ENCODE data around the gene DNAI1.
A peak's percentile ranks its signal among the peaks of the same experiment; 100 is the strongest.
"Not testable (repeated sequence)": the region's sequence is repeated elsewhere in the genome, so short reads cannot be mapped to it uniquely, and the experiment has no call there.

The DNAI1 gene

DNA sequence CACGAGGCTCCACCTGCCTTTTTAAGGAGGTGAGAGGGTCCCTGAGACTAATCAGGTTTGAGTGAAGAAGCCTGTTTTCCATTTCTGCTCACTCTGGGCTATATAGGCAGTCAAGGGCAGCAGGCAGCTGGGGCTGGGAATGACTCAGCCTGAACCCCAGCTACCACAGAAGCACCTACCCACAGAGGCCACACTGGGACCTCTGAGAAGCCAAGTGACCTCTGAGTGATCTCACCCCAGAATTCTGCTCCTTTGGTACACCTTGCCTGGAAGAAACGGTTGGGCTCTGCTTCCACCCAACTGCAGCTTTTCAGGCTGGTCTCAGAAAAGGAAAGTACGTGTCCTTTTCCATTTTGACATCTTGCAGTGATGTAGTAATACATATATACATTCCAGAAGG, 7.1 kb upstream of the DNAI1 start:
- DNase-seq = no peak

DNA sequence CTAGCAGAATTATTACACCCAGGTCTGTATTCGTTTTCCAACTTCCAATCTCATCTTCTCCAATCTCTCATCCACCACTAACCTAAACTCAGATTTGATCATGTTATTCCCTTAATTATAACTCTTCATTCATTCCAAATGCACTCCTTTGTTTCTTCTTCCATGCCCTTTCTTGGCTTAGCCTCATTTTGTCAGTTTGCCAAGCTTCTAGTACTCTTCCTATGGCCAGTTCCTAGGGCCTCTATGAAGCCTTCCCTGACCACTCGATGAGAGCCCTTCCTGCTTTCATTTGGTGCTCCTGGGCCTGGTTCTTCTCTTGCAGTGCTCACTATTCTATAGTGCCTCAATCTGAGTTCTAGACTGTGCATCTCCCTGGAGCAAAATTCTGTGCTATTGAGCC, 6.0 kb upstream of the DNAI1 start:
- no peak for DNase-seq

GRCh38 chr9:34454571-34455065, 4.0 kb upstream of the DNAI1 start:
- no peak for DNase-seq

GRCh38 chr9:34456151-34456550, 2.5 kb upstream of the DNAI1 start:
- DNase-seq = no peak

DNA sequence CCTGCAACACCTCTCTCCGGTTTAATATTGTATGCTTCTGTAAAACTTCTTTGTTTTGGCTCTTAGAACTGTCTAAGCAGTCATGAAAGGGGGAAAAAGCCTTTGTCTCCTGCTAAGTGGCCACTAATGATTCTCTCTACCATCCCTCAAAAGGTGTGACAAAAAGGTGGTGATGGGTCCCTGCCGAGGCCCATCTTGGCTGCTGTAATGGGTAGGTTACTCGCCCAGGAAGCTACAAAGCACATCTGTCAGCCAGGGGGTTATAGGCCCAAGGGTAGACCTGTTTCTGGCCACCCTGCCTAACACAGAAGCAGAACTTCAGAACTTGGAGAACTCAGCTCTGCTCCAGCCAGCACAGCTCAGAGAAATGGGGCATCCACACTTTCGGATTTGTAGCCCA, 1.9 kb upstream of the DNAI1 start:
- DNase-seq = no peak

GRCh38 chr9:34457266-34458012, 1.2 kb upstream of the DNAI1 start:
- peak in 1 of 2 donors; percentile 7 for DNase-seq

- no peak for DNase-seq
Measured at GRCh38 chr9:34458959-34459340, 345 bp downstream of the DNAI1 start.

DNA sequence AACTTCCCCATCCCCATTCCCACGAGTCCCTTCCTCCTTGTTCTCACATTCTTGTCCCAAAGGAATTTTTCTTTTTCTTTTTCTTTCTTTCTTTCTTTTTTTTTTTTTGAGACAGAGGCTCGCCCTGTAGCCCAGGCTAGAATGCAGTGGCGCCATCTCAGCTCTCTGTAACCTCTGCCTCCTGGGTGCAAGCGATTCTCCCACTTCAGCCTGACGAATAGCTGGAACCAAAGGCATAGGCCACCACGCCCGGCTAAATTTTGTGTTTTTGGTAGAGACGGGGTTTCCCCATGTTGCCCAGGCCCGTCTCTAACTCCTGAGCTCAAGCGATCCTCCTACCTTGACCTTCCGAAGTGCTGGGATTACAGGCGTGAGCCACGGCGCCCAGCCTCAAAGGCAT, 751 bp downstream of the DNAI1 start:
- DNase-seq = no peak

- no peak for DNase-seq
Measured at GRCh38 chr9:34459941-34460340, 1.3 kb downstream of the DNAI1 start.

DNA sequence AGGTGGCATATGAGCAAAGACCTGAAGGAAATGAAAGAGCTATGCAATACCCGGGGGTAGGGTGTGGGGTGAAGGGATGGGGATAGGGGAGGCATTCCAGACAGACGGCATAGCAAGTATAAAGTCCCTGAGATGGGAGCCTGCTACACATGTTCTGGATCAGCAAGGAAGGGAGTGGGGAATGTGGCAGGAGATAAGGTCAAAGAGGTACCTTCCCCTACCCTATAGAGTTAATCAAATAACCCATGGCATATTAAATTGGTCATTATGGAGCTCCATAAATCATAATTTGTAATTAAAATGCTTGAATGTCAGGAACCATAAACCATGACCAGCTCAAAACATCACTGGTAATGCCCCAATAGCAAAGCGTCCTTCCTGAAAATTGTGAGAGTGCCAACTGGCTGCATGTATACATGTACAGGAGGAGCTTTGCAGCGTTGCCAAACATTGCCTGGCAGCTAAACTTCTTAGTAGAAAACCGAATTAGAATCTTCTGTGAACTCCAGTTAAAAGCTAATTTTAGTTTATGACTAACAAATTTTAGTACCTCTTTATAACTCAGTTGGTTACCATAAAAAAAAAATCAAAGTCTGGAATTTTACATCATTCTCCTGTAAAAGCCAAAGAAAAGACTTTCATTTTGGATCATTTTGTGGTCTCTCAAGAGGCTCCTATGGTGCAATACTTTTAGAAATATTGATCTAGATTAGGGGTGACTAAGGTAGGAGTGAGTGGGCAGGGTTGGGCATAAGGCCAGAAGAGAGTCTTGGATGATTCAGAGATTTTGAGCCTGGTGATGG, 4.7 kb downstream of the DNAI1 start:
- DNase-seq = no peak

GRCh38 chr9:34463901-34464232, 5.3 kb downstream of the DNAI1 start:
- no peak for DNase-seq

DNA sequence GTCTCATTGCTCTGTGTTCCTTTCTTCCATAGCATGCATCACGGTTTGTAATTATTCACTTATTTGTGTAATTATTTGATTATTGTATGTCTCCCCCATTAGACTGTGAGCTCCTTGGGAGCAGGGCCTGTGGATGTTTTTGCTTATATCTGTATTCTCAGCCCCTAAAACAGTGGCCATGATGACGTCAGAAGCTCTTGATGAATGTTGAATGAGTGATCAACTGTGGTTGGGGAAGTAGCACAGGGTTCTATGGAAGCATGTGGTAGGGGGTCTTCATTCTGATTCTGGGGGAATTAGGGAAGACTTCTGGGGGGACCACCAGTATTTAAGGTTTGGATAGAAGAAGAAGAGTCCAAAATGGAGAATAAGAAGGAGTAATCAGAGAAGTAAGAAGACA, 6.0 kb downstream of the DNAI1 start:
- no peak for DNase-seq

DNA sequence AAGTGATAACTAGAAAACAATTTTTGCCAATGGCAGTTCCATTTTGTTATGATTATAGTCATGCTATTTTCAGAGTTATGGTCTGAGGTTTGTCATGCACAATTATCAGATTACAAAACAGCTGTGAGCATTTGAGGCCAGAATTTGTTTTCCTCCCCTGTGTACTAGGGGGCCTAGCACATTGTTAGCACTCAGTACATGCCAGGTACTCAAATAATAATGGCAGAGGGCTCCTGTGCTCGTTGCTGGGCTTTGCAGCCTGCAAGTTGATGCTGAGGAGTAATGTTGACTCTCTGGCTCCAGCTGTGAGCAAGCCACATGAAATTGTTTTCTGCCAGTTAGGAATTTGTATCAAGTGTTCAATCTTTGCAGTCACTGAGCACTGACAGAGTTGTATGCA, 6.9 kb downstream of the DNAI1 start:
- no peak for DNase-seq

DNA sequence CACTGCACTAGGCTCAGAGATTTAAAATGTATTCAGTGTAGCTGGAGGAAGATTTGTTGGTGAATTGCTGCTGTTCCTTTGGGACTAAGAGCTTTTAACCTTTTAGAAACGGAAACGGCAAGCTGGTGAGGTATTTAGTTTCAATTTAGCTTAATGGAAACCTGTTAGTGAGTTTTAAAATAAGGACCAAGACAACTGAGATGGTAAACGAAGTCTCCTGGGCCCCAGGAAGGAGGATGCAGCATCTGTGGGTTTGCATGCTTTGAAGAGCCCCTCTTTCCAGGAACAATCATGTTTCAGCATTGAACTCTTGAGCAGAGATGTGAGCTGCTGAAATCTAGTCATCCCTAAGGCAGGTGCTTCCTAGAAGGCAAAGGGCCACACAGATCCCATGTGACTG, 16.5 kb downstream of the DNAI1 start:
- DNase-seq = no peak

DNA sequence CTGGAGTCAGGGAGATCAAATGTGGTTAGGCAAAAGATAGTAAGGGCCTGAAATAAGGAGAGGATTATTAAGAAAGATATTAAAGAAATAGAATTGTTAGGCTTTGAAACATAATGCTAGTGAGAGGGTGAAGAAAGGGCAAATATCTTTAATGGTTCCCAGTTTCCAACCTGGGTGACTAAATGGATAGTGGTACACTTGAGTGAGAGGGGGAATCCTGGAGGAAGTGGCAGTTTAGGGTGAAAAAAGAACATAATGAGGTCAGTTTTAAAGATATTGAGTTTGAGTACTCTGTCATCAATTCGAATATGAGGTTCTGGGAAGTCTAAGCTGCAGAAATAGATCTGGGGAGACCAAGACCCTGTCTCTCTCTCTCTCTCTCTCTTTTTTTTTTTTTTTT, 18.9 kb downstream of the DNAI1 start:
- DNase-seq = no peak

- no peak for DNase-seq
Measured at GRCh38 chr9:34479431-34479866, 20.8 kb downstream of the DNAI1 start.

GRCh38 chr9:34481620-34482019, 23.0 kb downstream of the DNAI1 start:
- DNase-seq = not testable (repeated sequence)

GRCh38 chr9:34482746-34483145, 24.1 kb downstream of the DNAI1 start:
- not testable (repeated sequence) for DNase-seq

GRCh38 chr9:34484678-34485077, 26.1 kb downstream of the DNAI1 start:
- no peak for DNase-seq

- no peak for DNase-seq
Measured at GRCh38 chr9:34485822-34486221, 27.2 kb downstream of the DNAI1 start.

GRCh38 chr9:34486572-34486971, 28.0 kb downstream of the DNAI1 start:
- DNase-seq = no peak

DNA sequence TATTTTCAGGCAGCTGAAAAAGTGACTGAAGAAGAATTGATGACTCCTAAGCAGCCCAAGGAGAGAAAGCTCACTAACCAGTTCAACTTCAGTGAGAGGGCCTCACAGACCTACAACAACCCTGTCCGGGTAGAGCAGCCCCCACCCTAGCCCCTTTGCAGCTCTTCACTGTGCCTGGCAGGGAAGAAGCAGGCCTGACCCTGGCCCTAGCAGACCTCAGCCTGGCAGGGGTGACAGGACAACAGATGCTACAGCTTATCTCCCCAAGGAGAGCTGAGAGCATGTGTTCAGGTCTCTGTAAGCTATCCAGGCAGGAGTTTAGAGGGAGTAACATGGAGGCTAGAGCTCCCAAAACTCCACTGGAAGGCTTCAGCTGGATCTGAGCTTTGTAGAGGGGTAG, 31.8 kb downstream of the DNAI1 start:
- DNase-seq = no peak

GRCh38 chr9:34490760-34491159, 32.2 kb downstream of the DNAI1 start:
- no peak for DNase-seq

DNA sequence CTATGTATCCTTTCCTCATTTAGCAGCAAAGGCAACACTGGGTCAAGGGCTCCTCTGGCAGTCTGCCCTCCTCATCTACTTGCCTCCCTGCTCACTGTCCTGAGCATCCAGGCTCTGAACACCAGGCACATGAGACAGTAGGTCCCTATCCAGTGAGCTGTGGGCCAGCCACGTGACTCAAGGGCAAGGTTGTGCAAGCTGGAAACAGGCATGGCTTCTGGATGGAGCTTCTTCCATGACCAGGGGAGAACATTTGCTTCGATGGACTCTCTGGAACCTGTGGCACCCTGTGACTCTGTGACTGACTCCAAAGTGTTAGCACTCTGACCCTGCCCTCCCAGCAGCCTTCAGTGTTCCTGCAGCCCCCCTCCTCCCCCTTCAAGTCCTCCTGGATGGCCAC, 33.0 kb downstream of the DNAI1 start:
- no peak for DNase-seq
